Stimulated activated CD4-positive, alpha-beta T cell treated with anti-CD3 and anti-CD28 coated beads, Interleukin-4, amount 100 ng/mL, for 24 hours (primary cell): ENCODE data around the gene CRAT.

Experiments
- DNase-seq: peaks from one replicate; pipeline ENCODE4 v3.0.0-alpha.2; 2020

Gene CRAT

DNA sequence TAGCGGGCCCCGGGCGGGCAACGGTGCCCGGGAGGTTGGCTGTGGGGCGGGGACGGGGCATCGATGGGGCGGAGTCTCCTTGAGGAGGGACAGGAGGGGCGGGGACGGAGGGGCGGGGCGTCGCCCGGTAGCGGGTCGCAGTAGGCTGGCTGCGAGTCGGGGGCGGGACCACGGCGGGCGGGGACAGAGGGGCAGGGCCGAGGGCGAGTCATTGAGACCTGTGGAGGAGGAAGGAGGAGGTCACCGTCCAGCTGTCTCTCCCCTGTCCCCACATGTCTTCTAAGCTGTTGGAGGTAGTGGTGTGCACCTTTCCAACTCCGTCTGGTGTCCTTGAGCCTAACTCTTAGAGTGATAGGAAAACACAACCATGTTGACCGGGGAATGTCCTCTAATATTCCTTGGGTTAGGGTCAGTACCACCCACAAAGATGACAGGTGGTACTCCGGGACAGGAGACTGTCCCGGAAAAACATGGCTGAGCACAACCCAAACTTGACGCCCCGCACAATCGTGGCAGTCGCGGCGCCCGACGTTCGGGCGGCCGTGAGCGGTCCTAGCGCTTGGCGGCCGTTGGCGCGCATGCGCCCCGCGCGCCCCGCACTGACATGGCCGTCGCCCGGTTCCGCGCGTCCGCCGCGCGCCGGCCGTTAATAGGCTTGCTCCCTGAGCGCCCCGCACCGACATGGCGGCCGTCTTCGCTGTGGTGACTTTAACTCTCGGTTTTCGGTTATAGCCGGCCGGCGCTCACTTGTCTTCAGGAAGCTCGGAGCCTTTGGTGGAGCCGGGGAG, at the start of gene CRAT, which contains the start of gene PTPA:
Gene CRAT (minus strand): TSS at position 54 of the 788 bp plus-strand sequence. CDS start 284 bp downstream, outside the sequence.
Gene PTPA (plus strand): TSS at position 676 of the 788 bp plus-strand sequence. CDS start 186 bp downstream, outside the sequence.
- DNase-seq = peak; percentile 96

DNA sequence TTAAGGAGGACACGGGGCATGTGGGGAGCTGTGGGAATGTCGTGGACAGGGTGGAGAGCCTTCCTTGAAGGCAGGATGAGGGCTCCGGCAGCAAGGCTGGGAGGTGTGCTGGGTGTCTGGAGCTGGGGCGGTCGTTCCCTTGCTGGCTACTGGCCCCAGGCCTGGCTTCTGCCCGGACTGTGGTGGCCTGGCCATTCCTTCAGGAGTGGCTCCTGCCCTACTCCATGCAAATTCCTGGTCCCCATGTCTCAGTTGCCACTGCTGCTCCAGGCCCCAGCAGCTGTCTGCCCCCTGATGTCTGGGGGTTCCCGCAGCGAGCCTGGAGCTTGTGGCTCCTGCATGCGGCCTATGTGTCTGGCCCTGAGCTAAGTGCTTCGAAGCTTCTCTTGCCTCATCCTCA, 45.6 kb upstream of the CRAT start:
- DNase-seq = no peak

DNA sequence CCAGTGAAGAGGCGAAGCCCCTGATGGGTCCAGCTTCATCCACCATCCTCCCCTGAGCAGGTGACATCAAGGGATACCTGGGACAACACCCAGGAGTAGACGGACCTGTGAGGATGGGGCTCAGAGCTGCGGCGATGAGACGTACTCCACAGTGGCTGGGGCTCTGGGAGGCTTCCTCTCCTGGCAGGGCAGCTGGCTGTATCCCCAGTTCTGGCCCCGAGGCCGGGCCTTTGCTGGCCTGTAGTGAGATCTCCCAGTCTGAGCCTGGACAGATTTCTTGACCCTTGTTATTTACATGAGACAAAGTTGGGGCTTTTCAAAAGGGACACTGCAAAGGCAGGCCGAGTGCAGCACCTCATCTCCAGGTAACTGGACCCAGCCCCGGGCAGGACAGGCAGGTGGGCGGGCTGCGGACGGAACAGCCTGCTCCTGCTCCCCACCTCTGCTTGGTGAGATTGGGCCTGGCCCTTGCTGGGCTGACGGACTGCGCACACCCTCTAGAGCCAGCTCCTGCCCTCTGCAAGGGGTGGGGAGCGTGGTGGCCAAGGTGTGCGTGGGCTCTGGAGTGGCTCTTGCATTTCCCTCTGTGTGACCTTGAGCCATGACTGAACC, 44.4 kb upstream of the CRAT start:
- DNase-seq = no peak

DNA sequence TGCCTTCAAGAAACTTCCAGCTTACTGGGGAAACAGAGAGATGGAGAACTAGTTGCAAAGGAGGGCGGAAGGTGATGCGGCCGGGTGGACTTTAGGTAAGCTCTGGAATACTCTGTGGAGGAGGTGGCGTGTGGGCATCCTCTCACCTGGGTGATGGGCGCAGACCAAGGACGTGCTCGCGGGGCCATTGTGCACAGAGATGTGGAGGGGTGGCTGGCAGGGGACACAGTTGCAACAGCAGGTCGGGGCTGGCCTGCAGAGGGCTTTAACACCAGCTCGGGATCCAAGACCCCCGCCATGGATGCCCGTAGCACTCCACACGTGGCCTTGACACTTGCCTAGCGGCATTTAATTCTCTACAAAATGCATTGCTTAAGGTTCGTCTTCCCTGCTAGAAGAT, 40.9 kb upstream of the CRAT start:
- no peak for DNase-seq

DNA sequence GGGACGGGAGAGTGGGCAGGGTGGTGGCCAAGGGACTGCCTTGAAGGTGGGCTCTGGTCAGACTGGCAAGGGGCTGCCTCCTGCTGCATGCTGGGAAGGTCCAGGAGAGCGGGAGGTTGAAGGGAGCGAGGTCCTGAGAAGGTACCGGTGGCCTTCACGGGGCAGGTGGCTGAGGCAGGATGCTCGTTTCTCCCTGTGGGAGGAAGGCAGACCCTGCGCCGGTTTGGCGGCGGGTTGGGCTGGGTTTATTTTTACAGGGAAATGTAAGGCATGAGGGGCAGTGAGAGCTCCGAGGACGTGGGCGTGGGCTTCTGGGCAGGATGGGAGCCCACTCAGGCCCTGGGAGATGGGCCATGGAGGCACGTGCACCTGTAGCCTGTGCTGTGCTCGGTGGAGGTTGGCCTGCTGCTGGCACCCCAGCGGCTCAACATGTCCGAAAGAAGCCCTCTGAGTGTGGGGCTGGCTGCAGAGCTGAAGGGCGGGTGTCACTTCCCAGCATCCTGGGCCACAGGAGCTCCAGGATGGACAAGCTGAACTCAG, 40.1 kb upstream of the CRAT start:
- DNase-seq = no peak

DNA sequence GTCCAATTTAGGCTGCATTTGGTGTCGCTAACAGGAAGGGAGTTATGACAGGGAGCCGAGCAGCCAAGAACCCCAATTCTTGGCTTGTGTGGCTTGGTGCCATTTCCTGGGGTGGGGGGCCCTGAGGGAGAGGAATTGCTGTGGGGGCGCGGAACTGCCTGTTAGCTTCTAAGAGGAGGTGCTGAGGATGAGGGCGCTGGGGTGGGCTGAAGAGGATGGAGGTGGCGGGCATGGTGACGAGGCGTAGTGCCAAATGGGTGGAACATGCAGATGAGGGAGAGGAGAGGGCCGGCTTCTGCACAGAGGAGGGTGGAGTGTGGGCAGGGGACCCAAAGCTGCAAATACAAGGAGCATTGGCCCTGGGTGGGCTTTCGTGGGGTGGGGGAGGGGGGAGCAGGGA, 39.5 kb upstream of the CRAT start:
- no peak for DNase-seq

DNA sequence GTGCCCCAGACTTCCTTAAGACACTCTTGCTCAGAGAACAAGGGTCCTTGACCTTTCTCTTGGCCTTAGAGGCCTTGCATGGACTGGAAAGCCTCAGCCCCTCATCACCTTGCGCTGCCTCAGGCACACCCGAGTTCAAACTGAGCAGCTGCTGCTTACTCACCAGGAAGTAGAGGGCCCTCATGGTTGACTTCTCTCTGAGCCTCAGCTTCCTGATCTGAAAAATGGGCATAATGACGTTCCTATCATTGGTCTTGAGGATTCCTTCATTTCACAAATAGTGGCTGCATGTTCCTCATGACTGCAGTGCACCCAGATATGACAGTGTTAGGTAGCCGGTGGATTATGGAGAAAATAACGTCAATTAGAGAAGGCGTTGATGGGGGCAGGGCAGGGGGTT, 38.8 kb upstream of the CRAT start:
- DNase-seq = no peak

DNA sequence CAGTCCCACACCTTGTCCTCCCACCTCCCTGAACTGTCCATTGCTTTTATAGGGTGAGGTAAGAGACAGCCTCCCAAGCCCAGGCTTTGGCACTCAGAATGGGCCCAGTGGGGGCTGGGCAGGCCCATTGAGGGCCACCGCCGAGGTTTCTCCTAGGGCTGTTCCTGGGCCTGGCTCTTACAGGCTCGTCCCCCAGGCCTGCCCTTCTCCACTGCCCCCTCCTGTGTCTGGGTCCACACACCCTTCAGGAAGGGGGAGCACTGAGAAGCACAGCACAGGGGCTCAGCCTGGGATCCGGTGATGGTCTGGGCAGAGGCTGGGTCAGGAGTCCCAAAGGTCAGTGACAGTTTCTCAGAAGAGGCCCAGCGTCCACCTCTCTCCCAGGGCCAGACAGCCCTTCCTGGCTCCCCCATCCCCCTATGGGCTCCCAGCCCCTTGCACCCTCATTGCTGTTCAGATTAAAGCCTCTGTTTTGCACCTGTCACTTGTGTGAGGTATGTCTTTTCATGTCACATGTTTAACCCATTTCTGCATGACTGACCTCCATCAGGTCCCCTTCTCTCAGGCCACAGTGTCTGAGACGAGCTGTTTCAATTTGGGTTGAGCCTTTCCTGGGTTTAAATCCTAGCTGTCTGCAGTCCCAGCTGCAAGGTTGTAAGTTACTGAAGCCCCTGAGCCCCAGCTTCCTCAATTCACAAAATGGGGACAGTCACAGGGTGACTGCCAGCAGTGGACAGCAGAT, 38.0 kb upstream of the CRAT start:
- no peak for DNase-seq

DNA sequence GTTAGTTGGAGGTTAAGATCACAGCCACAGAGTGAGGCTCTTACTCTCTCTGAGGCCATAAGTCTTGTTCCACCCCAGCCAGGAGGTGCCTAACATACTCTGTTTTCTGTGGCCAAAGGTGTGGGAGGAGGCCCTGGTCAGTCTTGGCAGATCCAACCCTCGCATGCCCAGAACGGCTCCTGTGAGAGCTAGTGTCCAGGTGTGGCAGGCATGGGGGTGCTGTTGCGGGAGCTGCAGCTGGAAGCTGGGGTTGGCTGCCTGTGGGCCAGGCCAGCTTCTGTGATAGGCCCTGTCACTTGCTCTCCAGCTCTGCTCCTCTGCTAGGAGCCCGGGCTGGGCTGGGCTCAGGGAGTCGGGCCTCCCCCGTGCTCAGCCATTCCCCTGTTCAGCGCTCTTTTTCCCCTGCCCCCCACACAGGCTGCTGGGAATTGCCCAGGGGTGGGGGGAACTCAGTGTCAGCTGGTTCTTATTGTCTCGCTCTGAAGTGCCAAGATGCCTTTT, 35.9 kb upstream of the CRAT start:
- DNase-seq = no peak

DNA sequence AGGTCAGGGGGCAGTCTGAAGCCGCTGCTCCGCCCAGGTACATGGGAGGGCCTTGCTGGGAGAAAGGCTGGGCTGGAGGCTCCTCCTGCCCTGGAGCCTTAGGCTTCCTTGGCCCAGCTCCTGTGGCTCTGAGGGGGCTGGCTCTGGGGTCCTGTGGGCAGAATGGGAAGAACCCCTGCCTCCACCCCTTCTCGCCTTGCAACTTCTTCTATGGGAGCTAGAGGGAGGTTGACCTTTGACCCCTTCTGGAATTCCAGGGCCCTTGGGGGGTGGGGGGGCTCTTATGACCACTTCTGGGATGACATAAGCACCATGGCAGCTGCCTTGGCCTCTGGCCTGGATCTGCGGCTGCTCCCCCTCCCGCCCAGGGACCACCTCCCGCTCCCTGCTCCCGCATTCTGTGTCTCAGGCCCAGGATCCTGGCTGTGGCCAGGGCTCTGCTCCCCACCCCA, 35.3 kb upstream of the CRAT start:
- DNase-seq = no peak

DNA sequence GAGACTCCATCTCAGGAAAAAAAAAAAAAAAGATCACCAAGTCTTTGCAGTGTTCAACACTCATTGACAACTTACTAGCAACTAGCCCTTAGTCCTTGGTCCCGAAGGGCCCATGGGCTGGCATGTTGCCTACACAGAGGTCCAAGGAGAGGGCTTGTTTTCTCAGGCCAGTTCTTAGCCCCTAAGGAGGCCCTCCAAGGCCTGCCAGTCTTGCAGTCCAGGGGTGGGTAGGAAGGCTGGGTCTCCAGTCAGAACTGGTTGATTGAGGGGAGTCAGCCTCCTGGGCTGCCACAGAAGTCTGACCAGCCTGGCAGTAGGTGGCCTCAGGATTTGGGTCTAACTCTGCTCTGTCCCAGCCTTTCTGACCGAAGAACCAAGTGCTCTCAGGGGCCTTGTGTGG, 34.7 kb upstream of the CRAT start:
- no peak for DNase-seq

DNA sequence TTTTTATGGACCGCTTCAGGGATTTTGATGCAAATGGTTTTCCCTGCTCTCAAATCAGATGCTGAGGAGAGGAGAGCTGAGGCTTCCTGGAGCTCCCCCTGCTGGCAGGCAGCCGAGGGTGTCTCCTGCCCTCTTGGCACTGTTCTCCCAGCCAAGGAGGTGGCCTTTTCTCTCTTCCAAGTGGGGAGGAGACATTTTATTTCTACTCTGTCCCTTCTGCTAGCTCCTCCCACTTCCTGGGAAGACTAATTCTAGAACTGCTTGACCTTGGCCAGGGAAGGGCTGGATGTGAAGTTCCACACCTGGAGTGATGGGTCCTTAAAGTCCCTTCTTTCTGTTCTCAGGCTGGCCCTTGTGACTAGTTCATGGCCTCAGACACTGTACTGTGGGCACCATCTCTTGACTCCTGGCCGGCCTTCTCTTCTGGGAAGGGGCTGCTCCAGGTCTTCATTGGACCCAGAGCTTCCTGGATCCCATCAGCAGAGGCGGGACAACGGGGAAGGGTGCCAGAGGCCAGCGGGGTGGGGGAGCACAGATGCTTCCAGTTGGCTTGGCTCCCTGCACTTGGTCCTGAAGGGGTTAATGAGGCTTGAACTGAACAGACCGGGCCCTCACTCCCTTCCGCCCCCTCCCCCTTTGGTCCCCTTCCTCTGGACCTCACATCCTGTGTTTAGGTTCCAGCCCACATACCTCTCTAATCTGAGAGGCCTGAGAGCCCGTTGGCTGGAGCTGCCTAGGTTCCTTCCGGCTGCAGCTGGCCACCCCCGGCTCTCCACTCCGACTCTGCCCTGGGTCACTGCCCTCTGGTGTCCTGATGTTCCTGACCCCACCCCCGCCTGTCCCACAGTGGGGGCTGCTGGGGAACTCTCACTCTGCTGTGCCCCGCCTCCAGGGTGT, 32.7 kb upstream of the CRAT start:
- DNase-seq = peak; percentile 78

DNA sequence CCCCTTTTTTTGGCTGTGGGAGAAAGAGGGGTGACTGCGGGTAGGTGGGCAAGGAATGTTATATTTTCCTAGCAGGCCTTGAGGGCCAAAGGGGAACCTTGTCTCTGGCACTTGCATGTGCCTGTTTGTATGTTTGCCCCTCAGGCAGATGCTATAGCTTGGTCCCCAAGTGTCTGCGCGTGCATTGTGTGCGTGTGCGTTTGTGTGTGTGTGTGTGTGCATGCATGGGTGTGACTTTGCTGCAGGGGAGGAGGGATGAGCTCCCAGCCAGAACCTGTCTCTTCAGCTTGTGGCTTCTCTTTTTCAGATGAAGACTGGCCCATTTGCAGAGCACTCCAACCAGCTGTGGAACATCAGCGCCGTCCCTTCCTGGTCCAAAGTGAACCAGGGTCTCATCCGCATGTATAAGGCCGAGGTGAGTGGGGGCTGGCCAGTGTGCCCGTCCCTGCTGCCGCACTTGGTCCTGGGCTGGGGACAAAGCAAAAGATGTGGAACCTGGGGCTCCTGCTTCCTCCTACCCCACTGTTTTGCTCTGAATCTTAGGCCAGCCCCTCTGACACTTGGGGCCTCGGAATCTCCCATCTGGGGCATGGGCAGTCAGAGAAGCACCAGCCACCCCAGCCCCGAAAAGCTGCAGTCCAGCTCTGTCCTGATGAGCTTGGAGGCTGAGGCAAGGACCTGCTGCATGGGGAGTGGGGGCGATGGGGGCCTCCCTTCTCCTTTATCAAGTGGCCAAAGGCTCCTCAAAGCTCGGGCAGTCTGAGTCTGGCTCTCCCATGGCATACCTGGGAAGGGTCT, 31.7 kb upstream of the CRAT start:
- DNase-seq = no peak

DNA sequence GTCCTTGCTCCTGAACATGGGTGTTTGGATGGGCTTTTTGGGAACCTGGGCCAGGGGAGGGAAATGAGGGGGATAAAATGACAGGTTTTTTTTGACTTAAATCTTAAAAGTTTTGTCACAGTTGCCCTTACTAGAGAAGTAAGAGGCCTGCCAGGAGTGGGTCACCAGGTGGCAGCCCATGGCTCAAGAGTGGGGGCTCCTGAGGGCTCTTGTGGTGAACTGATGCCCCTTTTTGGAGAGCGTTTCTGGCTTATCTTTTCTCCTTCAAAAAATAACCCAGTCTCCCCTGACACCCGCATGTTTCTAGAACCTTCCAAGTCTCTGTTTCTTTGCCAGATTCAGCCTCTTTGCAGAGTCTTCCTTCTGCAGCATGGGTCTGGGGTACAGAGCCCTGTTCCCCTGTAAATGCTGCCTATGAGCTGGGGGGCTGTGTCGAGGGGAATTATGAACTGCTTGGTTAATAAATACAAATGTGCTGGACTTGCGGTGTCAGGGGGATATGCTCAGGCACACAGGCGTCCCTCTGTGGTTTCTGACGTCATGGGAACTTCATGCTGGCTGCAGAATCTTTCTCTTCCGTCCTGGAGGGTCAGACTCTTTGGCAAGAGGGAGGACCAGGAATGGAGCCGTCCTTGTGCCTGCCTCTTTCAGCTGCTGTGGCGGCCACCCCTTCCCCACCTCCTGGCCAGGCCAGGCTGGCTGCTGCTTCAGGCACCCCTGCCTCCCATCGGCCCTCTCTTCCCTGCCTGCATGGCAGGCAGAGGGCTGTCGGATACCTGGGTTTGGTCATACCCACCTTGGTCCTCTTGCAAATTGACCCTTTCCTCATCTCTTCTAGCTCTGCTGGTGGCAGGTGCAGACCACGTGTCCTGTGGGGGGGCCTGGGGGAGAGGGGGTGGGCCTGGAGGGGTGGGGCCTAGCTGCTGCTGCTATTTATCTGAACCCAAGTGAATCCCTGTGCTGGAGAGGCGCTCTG, 30.8 kb upstream of the CRAT start:
- peak; percentile 12 for DNase-seq

DNA sequence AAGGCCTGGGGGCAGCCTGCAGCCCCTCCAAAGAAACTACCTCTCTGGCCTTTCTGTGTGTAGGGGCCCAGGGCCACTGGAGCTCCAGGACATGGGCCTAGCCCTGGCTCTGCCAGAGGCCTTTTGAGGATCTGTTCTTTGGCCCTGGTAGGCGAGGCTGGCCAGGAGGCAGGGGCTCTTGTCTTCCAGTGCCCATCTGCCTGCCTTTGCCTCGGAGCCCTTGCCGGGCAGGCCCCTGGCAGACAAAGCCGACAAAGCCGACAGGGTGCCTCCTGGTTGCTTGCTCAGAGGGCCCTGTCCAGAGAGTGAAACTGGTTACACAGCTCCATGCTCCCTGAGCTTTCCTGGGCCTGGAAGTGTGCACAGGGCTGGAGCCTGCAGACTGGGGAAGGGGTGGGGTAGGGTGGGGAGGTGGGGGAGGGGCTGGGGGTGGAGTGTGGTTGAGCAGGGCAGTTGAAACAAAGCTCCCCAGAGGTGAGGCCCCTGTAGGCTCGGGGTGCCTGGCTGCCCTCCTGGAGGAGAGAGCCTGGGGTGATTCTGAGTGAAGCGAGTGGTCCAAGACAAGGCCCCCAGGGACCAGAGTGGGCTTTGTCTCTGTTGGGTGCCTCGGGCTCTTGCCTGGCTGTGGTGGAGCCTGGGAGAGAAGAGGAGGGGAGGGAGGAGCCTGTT, 29.9 kb upstream of the CRAT start:
- DNase-seq = peak; percentile 19

DNA sequence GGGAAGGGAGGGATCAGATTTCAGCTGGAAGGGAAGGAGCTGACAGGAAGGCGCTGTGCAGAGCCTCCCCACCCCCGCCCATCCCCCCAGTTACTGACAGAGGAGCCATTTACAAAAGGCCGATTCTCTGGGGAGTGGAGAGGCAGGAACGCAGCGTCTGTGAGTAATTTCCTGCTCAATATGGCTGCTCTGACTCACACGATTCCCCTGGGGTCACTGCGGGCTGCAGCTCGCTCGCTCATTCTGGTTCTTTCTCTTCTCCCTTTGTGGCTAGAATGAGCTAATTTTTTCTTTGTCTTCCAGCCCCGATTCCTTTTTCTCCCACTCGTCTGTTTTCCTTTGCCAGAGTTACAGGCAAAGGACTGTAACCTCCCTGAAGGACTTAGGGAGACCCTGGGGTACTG, 29.4 kb upstream of the CRAT start:
- DNase-seq = peak; percentile 84

DNA sequence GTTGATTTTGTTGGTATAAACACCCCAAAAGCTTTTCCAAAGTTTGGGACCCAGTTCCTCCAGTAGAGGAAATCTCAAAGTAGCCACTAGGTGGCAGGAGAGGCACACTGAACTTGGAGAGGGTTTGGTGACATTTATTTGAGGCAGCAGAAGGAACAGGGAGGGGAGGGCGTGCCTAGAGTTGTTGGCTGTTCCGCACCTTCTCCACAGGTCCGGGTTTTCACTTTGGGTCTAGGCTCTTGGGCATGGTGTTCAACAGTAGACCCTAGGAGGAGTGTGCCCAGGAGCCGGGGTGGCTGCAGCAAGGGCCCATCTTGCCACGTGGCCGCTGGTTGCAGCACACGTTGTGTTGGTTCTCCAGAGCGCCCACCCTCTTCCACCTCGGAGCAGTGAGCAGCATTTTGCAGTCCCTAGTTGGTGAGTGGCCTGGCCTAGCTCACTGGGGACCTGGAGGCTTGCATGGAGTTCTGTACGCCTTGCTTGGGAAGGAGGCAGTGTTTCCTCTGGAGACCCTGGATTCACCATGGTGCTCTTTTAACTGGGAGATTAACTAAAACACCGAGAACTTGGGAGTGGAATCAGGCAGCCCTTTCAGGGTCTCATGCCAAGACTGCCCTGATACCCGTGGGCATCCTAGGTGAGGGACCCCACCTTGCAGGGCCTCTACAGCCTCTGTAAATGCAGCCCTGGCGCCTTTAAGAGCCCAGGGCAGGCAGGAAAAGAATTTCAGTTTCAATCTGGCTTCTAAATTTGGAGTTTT, 28.8 kb upstream of the CRAT start:
- peak; percentile 84 for DNase-seq

DNA sequence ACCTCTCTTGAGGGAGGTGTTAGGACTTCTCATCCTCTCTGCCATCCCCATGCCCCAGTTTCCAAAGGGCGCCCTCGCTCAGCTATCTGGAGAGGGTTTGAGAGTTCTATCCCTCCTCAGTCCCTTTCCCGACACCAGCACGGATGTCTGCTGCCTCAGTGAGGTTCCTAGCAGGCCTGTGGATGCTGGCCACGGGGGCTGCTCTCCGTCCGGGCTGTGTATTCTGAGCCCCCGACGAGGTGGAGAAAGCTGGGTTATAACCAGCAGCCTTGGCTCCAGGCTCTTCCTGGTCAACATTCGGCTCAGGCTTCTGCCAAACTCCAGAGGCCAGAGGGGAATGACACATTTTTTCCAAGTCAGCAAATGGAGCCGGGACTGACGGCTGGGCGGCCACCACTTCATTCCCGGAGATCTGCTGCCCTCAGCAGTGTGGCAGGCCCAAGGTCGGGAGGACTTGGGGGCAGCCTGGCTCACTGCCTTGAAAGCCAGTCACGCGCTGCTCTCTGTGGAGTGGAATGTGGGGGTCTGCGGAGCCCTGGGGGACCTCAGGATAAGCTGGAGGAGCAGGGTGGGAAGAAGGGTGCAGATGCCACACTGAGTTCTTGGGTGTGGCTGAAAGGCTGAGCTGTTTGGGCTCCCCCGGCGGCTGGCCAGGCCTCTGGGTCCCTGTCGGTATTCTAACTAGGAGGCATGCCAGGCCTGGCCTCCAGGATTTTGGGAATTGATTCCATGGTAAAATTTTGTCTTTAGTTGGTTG, 28.1 kb upstream of the CRAT start:
- no peak for DNase-seq
